SK-N-SH treated with all-trans-retinoic acid at 6 μM for 48 hours (cell line): ENCODE data around the gene ARID5B.

Source experiments
- ATAC-seq: fragments of 200-7000 bp; cut with Tn5 transposase; 3 replicates; pipeline ENCODE4 v1.9.1; 2020; ENCODE audit warnings: mild to moderate bottlenecking, moderate library complexity
- ARNTL ChIP-seq: fragments of 450-650 bp; formaldehyde crosslinking; IDR thresholded peaks from 2 replicates; pipeline ENCODE4 v1.5.0; 2020; ENCODE audit warnings: low read depth, mild to moderate bottlenecking, moderate library complexity, borderline replicate concordance
- BACH2 ChIP-seq: fragments of 250-450 bp; sonication (Bioruptor Pico); IDR thresholded peaks from 2 replicates; pipeline ENCODE4 v1.9.0; 2021; ENCODE audit warnings: mild to moderate bottlenecking, borderline replicate concordance
- CSDC2 ChIP-seq: fragments of 250-450 bp; sonication (Bioruptor Pico); IDR thresholded peaks from 2 replicates; pipeline ENCODE4 v1.5.0; 2020; ENCODE audit warnings: mild to moderate bottlenecking, moderate library complexity
- CSRNP3 ChIP-seq: fragments of 250-450 bp; sonication (Bioruptor Pico); IDR thresholded peaks from 2 replicates; pipeline ENCODE4 v1.5.1; 2021; ENCODE audit warnings: mild to moderate bottlenecking, moderate library complexity
- GLIS3 ChIP-seq: fragments of 250-450 bp; sonication (Bioruptor Pico); IDR thresholded peaks from 2 replicates; pipeline ENCODE4 v1.5.0; 2020; ENCODE audit warnings: mild to moderate bottlenecking, moderate library complexity
- ISL1 ChIP-seq: fragments of 250-450 bp; sonication (Bioruptor Pico); IDR thresholded peaks from 2 replicates; pipeline ENCODE4 v2.1.2; 2022; ENCODE audit warnings: mild to moderate bottlenecking, moderate library complexity
- POU6F1 ChIP-seq: fragments of 250-450 bp; sonication (Bioruptor Pico); IDR thresholded peaks from 2 replicates; pipeline ENCODE4 v1.8.0; 2021; ENCODE audit warnings: low read depth, mild to moderate bottlenecking, moderate library complexity, borderline replicate concordance
- RARB ChIP-seq: fragments of 250-450 bp; sonication (Bioruptor Pico); IDR thresholded peaks from 2 replicates; pipeline ENCODE4 v1.8.0; 2021; ENCODE audit warnings: mild to moderate bottlenecking, moderate library complexity
- SNAI2 ChIP-seq: fragments of 250-450 bp; sonication (Bioruptor Pico); IDR thresholded peaks from 2 replicates; pipeline ENCODE4 v1.5.0; 2020; ENCODE audit warnings: mild to moderate bottlenecking, moderate library complexity
- TCF4 ChIP-seq: fragments of 250-450 bp; sonication (Bioruptor Pico); IDR thresholded peaks from 2 replicates; pipeline ENCODE4 v1.8.0; 2021; ENCODE audit warnings: mild to moderate bottlenecking, moderate library complexity, borderline replicate concordance
- TOX ChIP-seq: fragments of 250-450 bp; sonication (Bioruptor Pico); IDR thresholded peaks from 2 replicates; pipeline ENCODE4 v1.8.0; 2021; ENCODE audit warnings: mild to moderate bottlenecking, moderate library complexity, borderline replicate concordance
- TSHZ2 ChIP-seq: fragments of 250-450 bp; sonication (Bioruptor Pico); IDR thresholded peaks from 2 replicates; pipeline ENCODE4 v1.5.0; 2020; ENCODE audit warnings: mild to moderate bottlenecking, moderate library complexity
- ZC3H10 ChIP-seq: fragments of 250-450 bp; sonication (Bioruptor Pico); IDR thresholded peaks from 2 replicates; pipeline ENCODE4 v1.5.1; 2021; ENCODE audit warnings: mild to moderate bottlenecking, moderate library complexity
- ZFP30 ChIP-seq: fragments of 450-650 bp; formaldehyde crosslinking; IDR thresholded peaks from 2 replicates; pipeline ENCODE4 v1.5.0; 2022; ENCODE audit warnings: mild to moderate bottlenecking, moderate library complexity
- ZNF565 ChIP-seq: fragments of 450-650 bp; formaldehyde crosslinking; conservative IDR thresholded peaks from 2 replicates; pipeline ENCODE4 v1.5.0; 2020; ENCODE audit warnings: low read depth, mild to moderate bottlenecking, moderate library complexity
- ZNF8 ChIP-seq: fragments of 450-650 bp; formaldehyde crosslinking; IDR thresholded peaks from 2 replicates; pipeline ENCODE4 v1.5.0; 2020; ENCODE audit warnings: mild to moderate bottlenecking, moderate library complexity
- TF ChIP-seq, protein P1 (sequence below): fragments of 250-450 bp; sonication (Bioruptor Pico); IDR thresholded peaks from 2 replicates; pipeline ENCODE4 v1.5.1; 2020; ENCODE audit warnings: low read depth, mild to moderate bottlenecking, moderate library complexity
- TF ChIP-seq, protein P2 (sequence below): fragments of 250-450 bp; sonication (Bioruptor Pico); IDR thresholded peaks from 2 replicates; pipeline ENCODE4 v1.8.0; 2020; ENCODE audit warnings: mild to moderate bottlenecking, moderate library complexity, borderline replicate concordance

The ARID5B gene

GRCh38 chr10:61994405-61995219 is 93.1 kb downstream of the ARID5B start:
- no peak for ATAC-seq
- TF ChIP-seq GLIS3 (no peak), ZNF565 (CRISPR knock-in tag) (no peak), CSRNP3 (CRISPR knock-in tag) (no peak), TSHZ2 (CRISPR knock-in tag) (no peak), CSDC2 (CRISPR knock-in tag) (no peak), BACH2 (CRISPR knock-in tag) (no peak), RARB (CRISPR knock-in tag) (no peak)

- TF ChIP-seq ISL1 (CRISPR knock-in tag), result no peak
- TF ChIP-seq BACH2 (CRISPR knock-in tag), result no peak
- TF ChIP-seq, all 23 proteins: peak for 0
- no peak for ATAC-seq
Measured at GRCh38 chr10:61995220-61995503, 93.7 kb downstream of the ARID5B start.

DNA sequence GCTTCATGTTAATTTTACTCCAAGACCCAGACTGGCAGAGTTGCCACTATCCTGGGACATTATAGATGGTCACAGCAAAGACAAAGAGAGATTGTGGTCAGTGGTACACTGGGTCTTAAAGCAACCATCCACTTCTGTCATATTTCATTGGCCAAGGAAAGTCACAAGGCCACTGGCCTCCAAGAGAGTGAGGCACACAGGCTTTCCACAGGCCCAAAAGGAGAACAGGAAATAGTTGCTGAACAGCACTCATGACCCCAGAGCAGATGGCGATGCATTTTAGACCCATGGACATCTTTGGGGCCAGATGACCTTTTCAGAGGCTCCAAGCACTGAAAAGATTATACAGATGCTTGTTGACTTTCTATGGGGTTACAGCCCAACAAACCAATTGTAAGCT is 97.4 kb downstream of the ARID5B start:
- TF ChIP-seq CSDC2 (CRISPR knock-in tag), result no peak
- TF ChIP-seq, protein P1, sequence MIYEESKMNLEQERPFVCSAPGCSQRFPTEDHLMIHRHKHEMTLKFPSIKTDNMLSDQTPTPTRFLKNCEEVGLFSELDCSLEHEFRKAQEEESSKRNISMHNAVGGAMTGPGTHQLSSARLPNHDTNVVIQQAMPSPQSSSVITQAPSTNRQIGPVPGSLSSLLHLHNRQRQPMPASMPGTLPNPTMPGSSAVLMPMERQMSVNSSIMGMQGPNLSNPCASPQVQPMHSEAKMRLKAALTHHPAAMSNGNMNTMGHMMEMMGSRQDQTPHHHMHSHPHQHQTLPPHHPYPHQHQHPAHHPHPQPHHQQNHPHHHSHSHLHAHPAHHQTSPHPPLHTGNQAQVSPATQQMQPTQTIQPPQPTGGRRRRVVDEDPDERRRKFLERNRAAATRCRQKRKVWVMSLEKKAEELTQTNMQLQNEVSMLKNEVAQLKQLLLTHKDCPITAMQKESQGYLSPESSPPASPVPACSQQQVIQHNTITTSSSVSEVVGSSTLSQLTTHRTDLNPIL (CRISPR knock-in tag), result no peak
- TF ChIP-seq POU6F1 (CRISPR knock-in tag), result no peak
- TF ChIP-seq SNAI2 (CRISPR knock-in tag), result no peak
- TF ChIP-seq ZNF565 (CRISPR knock-in tag), result no peak
- TF ChIP-seq GLIS3, result no peak
- no peak for TF ChIP-seq RARB (CRISPR knock-in tag)
- TF ChIP-seq ZFP30 (CRISPR knock-in tag), result no peak
- TF ChIP-seq TOX (CRISPR knock-in tag), result no peak
- TF ChIP-seq ARNTL, result no peak
- no peak for TF ChIP-seq ZNF8 (CRISPR knock-in tag)
- no peak for TF ChIP-seq CSRNP3 (CRISPR knock-in tag)
- TF ChIP-seq, protein P2, sequence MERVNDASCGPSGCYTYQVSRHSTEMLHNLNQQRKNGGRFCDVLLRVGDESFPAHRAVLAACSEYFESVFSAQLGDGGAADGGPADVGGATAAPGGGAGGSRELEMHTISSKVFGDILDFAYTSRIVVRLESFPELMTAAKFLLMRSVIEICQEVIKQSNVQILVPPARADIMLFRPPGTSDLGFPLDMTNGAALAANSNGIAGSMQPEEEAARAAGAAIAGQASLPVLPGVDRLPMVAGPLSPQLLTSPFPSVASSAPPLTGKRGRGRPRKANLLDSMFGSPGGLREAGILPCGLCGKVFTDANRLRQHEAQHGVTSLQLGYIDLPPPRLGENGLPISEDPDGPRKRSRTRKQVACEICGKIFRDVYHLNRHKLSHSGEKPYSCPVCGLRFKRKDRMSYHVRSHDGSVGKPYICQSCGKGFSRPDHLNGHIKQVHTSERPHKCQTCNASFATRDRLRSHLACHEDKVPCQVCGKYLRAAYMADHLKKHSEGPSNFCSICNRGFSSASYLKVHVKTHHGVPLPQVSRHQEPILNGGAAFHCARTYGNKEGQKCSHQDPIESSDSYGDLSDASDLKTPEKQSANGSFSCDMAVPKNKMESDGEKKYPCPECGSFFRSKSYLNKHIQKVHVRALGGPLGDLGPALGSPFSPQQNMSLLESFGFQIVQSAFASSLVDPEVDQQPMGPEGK (CRISPR knock-in tag), result no peak
- no peak for TF ChIP-seq ZC3H10 (CRISPR knock-in tag)
- no peak for TF ChIP-seq TCF4 (CRISPR knock-in tag)
- TF ChIP-seq, all 23 proteins: peak for 0
- no peak for ATAC-seq
